HFFc6 (cell line): ENCODE data around the gene CDR2L. TPM values are rescaled to one million over a fixed set of nuclear protein-coding genes. Genes with fewer than 3 reads are reported as not detected.

Experiments used
- DNase-seq: peaks from one replicate; pipeline ENCODE4 v3.0.0-alpha.2; 2018
- H3K27ac Mint-ChIP-seq: 2 replicates; pipeline ENCODE4 v1.8.0; 2020; ENCODE audit warnings: mild to moderate bottlenecking, mixed read lengths
- H3K27me3 Mint-ChIP-seq: 2 replicates; pipeline ENCODE4 v1.8.0; 2021; ENCODE audit warnings: mild to moderate bottlenecking, moderate library complexity, mixed read lengths; ENCODE audit not compliant: insufficient read depth
- H3K36me3 Mint-ChIP-seq: 2 replicates; pipeline ENCODE4 v1.8.0; 2021; ENCODE audit warnings: low read depth, mixed read lengths
- H3K4me1 Mint-ChIP-seq: 2 replicates; pipeline ENCODE4 v1.8.0; 2020; ENCODE audit warnings: low read depth, mixed read lengths
- H3K4me3 Mint-ChIP-seq: 2 replicates; pipeline ENCODE4 v1.8.0; 2020; ENCODE audit warnings: mild to moderate bottlenecking, moderate library complexity, mixed read lengths
- H3K9me3 Mint-ChIP-seq: 2 replicates; pipeline ENCODE4 v1.8.0; 2020; ENCODE audit warnings: mild to moderate bottlenecking, mixed read lengths
- total RNA-seq, 6 experiments: library from RNA; stranded (reverse); fragmentation: NEBNext Ultra II Directional; extraction: Animal tissue kit (Norgen Biotek cat#: 25700); gene quantifications; 2 replicates in 1 of 6; 3 replicates in 5 of 6; pipeline ENCODE4 v1.2.3, GENCODE V29; 2021
- TF ChIP-seq, protein P1 (sequence below): fragments of 200-600 bp; sonication (generic); IDR thresholded peaks from 2 replicates; pipeline ENCODE4 v1.5.0; 2021; ENCODE audit warnings: antibody characterized with exemption, mild to moderate bottlenecking

The CDR2L gene
- total RNA-seq, 6 experiments from 2014 or later = 27.5 to 35.8 (median 30.4) TPM

DNA sequence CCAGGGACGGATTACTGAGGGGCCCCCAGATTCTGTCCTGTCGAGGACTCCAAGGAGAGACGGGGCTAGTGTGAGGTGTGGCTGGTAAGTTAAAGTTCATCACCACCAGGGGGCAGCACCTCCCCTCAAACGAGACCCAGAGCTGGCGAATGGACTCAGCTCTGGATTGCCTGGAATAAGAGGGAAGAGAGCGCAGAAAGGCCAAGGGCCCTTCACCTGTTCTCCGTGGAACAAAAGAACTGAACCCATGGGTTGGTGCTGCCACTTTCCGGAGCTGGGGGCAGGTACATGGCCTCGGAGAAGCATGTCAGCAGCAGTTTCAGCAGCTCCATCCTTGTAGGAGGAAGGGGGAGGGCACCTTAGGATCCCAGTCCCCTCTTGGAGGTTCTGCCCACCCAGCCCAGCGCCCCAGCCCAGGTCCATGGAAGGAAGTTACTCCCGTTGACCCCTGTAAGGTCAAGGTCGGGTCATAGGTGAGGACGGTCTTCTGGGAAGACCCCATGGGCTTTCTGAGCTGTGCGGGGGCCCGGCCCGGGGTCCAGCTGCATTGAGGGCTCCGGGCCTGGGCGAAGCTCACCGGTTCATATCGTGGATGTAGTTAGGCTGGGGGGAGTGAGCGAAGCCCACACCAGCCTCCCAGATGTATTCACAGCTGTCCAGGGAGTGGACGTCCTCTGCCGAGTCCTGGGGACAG is 25.6 kb upstream of the CDR2L start:
- no peaks in the 10 kb centered on the region for H3K9me3 Mint-ChIP-seq
- H3K27me3 Mint-ChIP-seq = peaks cover 3% of the 10 kb centered on the region
- H3K27ac Mint-ChIP-seq = no peak overlapping the region
- H3K36me3 Mint-ChIP-seq = no peaks in the 10 kb centered on the region
- H3K4me1 Mint-ChIP-seq = peaks cover 15% of the 10 kb centered on the region
- TF ChIP-seq, protein P1, sequence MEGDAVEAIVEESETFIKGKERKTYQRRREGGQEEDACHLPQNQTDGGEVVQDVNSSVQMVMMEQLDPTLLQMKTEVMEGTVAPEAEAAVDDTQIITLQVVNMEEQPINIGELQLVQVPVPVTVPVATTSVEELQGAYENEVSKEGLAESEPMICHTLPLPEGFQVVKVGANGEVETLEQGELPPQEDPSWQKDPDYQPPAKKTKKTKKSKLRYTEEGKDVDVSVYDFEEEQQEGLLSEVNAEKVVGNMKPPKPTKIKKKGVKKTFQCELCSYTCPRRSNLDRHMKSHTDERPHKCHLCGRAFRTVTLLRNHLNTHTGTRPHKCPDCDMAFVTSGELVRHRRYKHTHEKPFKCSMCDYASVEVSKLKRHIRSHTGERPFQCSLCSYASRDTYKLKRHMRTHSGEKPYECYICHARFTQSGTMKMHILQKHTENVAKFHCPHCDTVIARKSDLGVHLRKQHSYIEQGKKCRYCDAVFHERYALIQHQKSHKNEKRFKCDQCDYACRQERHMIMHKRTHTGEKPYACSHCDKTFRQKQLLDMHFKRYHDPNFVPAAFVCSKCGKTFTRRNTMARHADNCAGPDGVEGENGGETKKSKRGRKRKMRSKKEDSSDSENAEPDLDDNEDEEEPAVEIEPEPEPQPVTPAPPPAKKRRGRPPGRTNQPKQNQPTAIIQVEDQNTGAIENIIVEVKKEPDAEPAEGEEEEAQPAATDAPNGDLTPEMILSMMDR = peak; percentile 96
- no peak overlapping the region for H3K4me3 Mint-ChIP-seq
- peak; percentile 72 for DNase-seq

DNA sequence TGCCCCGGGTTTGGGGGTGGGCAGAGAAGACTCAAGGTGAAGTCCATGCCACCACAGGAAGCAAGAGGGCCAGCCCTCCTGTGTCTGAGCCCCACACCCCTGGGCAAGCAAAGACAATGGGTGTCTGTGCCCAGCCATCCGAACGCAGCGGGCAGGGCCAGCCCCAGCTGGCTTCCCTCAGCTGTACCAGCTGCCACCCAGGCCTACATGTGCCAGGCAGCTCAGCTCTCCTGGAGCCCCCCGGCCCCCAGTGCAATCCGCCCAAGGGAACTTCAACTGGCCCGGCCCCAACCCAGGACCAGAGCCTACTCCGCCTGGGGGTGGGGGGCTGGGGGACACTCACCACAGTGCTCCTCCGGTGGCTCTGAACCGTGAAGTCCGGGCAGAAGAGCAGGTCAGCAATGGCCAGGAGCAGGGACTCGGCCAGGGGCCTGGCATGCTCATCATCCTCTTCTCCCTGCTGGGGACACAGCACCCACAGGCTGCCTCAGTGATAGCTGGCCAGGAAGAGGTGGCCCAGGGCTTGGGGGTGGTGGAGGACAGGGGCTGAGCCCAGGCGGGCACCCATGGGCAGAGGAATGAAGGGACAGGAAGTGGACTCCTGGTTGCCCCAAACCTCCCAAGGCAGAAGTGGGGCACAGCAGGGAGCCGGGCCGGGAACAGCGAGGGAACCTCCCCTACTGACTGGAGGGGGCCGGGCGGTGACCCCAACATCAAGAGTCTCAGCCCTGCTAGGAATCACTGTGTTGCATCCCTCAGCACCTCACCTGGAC is 24.6 kb upstream of the CDR2L start:
- Mint-ChIP-seq H3K9me3 (no peaks in the 10 kb centered on the region), H3K4me1 (peaks cover 15% of the 10 kb centered on the region), H3K27ac (no peak overlapping the region), H3K27me3 (peaks cover 2% of the 10 kb centered on the region), H3K4me3 (no peak overlapping the region), H3K36me3 (no peaks in the 10 kb centered on the region)
- no peak for DNase-seq
- TF ChIP-seq, protein P1 = no peak

DNA sequence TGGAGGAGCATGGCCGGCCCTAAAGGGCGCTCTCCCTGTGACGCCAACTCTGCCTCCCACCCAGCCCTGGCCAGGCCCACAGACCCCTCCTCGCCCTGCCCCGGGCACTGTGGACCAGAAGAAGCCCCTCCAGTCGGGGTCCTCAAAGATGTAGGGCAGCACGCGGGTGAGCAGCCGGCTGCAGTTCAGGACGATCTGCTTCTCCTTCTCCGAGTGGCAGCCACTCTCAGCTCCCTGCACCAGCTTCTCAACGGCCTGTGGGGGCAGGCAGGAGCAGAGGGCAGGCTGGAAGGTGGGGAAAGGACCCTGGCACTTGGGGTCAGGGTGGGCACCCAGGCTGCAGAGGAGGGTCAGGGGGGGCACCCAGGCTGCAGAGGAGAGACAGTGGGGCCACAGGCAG is 23.8 kb upstream of the CDR2L start:
- Mint-ChIP-seq H3K36me3 (no peaks in the 10 kb centered on the region), H3K4me1 (peaks cover 15% of the 10 kb centered on the region), H3K4me3 (no peak overlapping the region), H3K27ac (no peak overlapping the region), H3K27me3 (peaks cover 2% of the 10 kb centered on the region), H3K9me3 (no peaks in the 10 kb centered on the region)
- DNase-seq = no peak
- TF ChIP-seq, protein P1 = peak; percentile 39; the same call in 1 of the 2 replicates

DNA sequence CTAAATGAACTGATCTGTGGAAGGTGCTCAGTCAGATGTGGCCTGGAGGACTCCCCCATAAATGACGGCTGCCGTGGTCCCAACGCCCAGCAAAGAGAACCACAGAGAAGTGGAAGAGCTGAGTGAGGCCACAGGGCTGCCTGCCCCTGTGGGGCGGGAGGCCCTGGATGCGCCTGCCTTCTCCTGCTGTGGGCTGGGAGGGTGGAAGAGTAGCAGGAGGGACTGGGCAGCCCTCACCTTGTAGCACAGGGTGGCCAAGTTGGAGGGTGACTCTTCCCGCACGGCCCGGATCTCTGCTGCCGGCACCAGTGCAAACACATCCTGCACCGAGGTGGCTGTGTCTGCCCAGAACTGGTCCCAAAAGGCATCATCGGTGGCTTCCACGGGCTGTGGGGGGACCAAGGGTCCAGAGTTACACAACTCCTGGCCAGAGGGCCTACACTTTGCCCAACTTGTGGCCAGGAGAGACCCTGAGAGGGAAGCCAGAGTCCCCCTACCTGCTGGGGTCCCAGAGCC is 23.1 kb upstream of the CDR2L start:
- Mint-ChIP-seq H3K4me3 (no peak overlapping the region), H3K4me1 (peaks cover 15% of the 10 kb centered on the region), H3K27ac (no peak overlapping the region), H3K27me3 (peaks cover 4% of the 10 kb centered on the region), H3K9me3 (no peaks in the 10 kb centered on the region), H3K36me3 (no peaks in the 10 kb centered on the region)
- DNase-seq = no peak
- TF ChIP-seq, protein P1 = no peak

DNA sequence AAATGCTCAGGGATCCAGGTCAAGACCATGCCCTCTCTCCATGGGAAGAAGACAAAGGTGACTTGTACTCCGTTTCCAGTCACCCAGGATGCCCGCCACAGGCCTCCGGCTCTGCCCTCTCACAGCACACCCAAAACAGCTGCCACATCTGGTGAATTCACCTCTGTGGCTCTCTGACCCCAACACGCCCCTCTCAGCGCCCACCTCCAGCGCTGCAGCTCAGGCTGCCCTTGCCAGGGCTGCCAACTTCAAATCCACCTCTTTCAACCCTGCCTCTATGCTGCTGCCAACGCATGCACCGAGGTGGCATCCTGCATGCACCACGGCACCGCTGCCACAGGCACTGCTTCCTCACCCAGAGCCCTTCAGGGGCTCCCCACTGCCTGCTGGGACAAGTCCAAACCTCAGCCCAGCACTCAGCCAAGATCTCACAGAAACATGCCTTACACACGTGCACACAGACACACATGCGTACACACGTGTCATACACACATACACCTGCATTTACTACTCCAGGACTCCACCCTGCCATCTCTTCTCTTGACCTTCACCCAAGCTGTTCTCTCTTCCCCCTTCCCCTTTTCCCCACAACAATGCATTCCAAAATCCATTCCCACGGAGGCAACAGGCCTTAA is 22.3 kb upstream of the CDR2L start:
- Mint-ChIP-seq H3K4me1 (peaks cover 11% of the 10 kb centered on the region), H3K9me3 (no peaks in the 10 kb centered on the region), H3K36me3 (no peaks in the 10 kb centered on the region), H3K27ac (no peak overlapping the region), H3K4me3 (no peak overlapping the region), H3K27me3 (peaks cover 3% of the 10 kb centered on the region)
- no peak for DNase-seq
- TF ChIP-seq, protein P1 = no peak
